Activated CD4-positive, alpha-beta memory T cell treated with anti-CD3 and anti-CD28 coated beads for 36 hours (primary cell): ENCODE measurements around the gene UBE4A. TPM values are rescaled to one million over a fixed set of nuclear protein-coding genes. Genes with fewer than 3 reads are reported as not detected.

Experiments
- CTCF ChIA-PET: fragments of 350-600 bp; sonication (Branson Sonifier 250); formaldehyde crosslinking; loops from one replicate; lab custom pipeline; 2021; ENCODE audit warnings: antibody characterized with exemption, inconsistent platforms; lab: Charles Lee
- POLR2A ChIA-PET: fragments of 350-600 bp; sonication (Branson Sonifier 250); formaldehyde crosslinking; loops from one replicate; lab custom pipeline; 2021; ENCODE audit warnings: antibody characterized with exemption; lab: Charles Lee
- DNase-seq: peaks from one replicate; pipeline ENCODE4 v3.0.0-alpha.2; 2020
- H3K27ac Mint-ChIP-seq: one replicate; pipeline ENCODE4 v1.8.0; 2021; ENCODE audit warnings: mixed read lengths
- H3K27me3 Mint-ChIP-seq: one replicate; pipeline ENCODE4 v1.8.0; 2021; ENCODE audit warnings: mixed read lengths
- H3K36me3 Mint-ChIP-seq: one replicate; pipeline ENCODE4 v1.8.0; 2021; ENCODE audit warnings: mixed read lengths
- H3K4me1 Mint-ChIP-seq: one replicate; pipeline ENCODE4 v1.8.0; 2021; ENCODE audit warnings: low read depth, mixed read lengths
- H3K4me3 Mint-ChIP-seq: one replicate; pipeline ENCODE4 v1.8.0; 2021; ENCODE audit warnings: mild to moderate bottlenecking, mixed read lengths
- H3K9me3 Mint-ChIP-seq: one replicate; pipeline ENCODE4 v1.8.0; 2021; ENCODE audit warnings: mixed read lengths
- intact Hi-C: fragments of 100-400 bp; cut with micrococcal nuclease; formaldehyde crosslinking; loops from one replicate; pipeline ENCODE4 v1.15.1; 2023
- total RNA-seq, 2 experiments: library from RNA; stranded (reverse); gene quantifications; one replicate each; pipeline ENCODE4 v1.2.3, GENCODE V29; 2021

UBE4A gene, protein sequence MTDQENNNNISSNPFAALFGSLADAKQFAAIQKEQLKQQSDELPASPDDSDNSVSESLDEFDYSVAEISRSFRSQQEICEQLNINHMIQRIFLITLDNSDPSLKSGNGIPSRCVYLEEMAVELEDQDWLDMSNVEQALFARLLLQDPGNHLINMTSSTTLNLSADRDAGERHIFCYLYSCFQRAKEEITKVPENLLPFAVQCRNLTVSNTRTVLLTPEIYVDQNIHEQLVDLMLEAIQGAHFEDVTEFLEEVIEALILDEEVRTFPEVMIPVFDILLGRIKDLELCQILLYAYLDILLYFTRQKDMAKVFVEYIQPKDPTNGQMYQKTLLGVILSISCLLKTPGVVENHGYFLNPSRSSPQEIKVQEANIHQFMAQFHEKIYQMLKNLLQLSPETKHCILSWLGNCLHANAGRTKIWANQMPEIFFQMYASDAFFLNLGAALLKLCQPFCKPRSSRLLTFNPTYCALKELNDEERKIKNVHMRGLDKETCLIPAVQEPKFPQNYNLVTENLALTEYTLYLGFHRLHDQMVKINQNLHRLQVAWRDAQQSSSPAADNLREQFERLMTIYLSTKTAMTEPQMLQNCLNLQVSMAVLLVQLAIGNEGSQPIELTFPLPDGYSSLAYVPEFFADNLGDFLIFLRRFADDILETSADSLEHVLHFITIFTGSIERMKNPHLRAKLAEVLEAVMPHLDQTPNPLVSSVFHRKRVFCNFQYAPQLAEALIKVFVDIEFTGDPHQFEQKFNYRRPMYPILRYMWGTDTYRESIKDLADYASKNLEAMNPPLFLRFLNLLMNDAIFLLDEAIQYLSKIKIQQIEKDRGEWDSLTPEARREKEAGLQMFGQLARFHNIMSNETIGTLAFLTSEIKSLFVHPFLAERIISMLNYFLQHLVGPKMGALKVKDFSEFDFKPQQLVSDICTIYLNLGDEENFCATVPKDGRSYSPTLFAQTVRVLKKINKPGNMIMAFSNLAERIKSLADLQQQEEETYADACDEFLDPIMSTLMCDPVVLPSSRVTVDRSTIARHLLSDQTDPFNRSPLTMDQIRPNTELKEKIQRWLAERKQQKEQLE
- total RNA-seq: 10 to 100 TPM; 39.1 to 40.4 TPM

DNA sequence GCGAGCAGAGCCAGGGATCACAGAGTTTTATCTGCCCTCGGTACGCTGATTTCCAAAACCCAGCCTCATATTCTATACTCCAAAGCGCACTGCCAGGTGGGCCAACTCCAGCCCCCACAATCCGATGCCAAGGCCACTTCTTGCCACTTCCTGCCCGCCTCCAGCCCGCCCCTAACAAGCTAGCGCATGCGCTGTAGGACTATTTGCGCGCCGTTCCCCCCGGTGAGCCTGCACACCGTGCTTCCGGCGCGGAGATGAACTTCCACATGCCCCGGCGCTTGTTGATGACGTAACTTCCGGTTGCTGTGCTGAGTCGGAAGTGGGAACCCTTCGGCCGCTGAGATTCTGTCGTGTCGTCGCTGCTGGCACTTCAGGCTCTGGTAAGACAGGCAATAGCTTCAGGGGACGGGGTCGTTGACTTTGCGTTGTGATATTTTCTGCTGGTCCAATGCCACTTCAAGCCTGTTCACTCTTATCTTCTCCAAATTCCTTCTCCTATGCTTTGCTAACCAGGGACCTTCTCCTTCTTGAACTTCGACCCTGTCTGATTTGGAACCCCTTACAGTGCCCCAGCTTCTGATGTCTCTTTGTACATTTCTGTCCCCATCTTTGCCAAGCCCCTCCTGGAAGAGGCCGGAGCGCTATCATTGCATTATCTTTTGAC, at the start of gene UBE4A:
UBE4A (plus strand) TSS at position 306 of the 664 bp plus-strand sequence. CDS start 5,481 bp downstream, outside the sequence.
- H3K4me3 Mint-ChIP-seq: peak within 1 kb of the TSS; percentile 96
- no peaks in the 10 kb centered on the region for H3K9me3 Mint-ChIP-seq
- peaks cover 9% of the 10 kb centered on the region for H3K36me3 Mint-ChIP-seq
- H3K27ac Mint-ChIP-seq: peak within 1 kb of the TSS; percentile 93
- peaks cover 2% of the 10 kb centered on the region for H3K27me3 Mint-ChIP-seq
- POLR2A ChIA-PET: interaction anchor here (0.7 to 1.3 kb wide), 4 partner anchors 11 to 250 kb away, joined by 3 to 4 read pairs (median 3); no protein-coding TSS in a partner anchor
- peaks cover 45% of the 10 kb centered on the region for H3K4me1 Mint-ChIP-seq
- intact Hi-C loops: loop anchor here (1.0 to 5.0 kb wide), 5 partner anchors 15 to 215 kb away; partner anchors contain the start of genes ATP5MG and CD3G
- CTCF ChIA-PET: interaction anchor here (1.1 to 2.2 kb wide), 4 partner anchors 12 to 188 kb away, joined by 3 to 11 read pairs (median 9); no protein-coding TSS in a partner anchor
- peak; percentile 99 for DNase-seq

DNA sequence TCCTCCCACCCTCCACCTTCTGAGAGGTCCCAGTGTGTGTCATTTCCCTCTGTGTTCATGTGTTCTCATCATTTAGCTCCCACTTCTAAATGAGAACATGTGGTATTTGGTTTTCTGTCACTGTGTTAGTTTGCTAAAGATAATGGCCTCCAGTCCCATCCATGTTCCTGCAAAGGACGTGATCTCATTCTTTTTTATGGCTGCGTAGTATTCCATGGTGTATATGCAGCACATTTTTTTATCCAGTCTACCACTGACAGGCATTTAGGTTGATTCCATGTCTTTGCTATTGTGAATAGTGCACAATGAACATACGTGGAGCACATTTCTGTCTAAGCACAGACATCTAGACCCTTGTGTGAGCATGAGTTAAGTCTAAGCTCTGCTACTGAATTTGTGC, 49.1 kb upstream of the UBE4A start:
- DNase-seq: no peak
- H3K36me3 Mint-ChIP-seq: peaks cover 83% of the 10 kb centered on the region
- H3K4me1 Mint-ChIP-seq: peaks cover 82% of the 10 kb centered on the region
- intact Hi-C loops: no loop called here
- H3K27me3 Mint-ChIP-seq: no peaks in the 10 kb centered on the region
- H3K9me3 Mint-ChIP-seq: peaks cover 3% of the 10 kb centered on the region
- POLR2A ChIA-PET: no interaction called here
- CTCF ChIA-PET: interaction anchor here (1.2 to 8.8 kb wide), 3 partner anchors 15 to 49 kb away, joined by 3 to 67 read pairs (median 5); no protein-coding TSS in a partner anchor
- peak overlapping the region; percentile 79 for H3K27ac Mint-ChIP-seq
- H3K4me3 Mint-ChIP-seq: no peak overlapping the region

DNA sequence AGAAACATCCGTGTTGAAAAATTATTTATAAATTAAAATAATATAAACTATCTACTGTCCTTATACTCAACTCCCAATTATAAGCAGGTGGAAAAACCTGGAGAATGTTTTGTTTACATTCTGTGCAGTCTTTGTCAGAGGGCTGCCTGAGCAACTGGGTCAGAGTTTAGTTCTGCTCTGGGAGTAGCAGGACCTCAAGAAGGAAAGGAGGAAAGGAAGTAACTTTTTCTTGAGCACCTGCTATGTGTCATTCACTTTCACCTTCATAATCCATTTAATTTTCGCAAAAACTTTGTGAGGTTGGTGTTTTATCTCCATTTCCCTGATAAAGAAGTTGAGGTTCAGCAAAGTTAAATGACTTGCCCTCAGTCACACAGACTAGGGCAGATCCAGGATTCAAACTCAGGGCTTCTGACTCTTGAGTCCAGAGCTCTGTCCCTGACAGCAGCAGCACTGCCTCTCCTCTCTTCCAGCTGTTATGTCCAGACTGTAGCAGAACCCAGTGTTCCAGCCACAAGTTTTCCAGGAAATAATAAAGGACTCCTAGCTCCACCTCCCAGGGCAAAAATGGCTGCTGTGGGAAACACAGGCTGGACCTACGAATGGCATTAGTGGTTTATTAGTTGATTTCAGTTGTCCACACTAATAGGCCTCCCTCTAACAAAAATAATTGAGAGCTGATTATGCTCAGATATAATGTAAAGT, 48.5 kb upstream of the UBE4A start:
- H3K9me3 Mint-ChIP-seq: peaks cover 3% of the 10 kb centered on the region
- ChIA-PET CTCF (interaction anchor here (0.7 to 8.8 kb wide), 5 partner anchors 15 to 323 kb away, joined by 3 to 67 read pairs (median 5); no protein-coding TSS in a partner anchor), POLR2A (no interaction called here)
- no peaks in the 10 kb centered on the region for H3K27me3 Mint-ChIP-seq
- peaks cover 84% of the 10 kb centered on the region for H3K36me3 Mint-ChIP-seq
- H3K4me1 Mint-ChIP-seq: peaks cover 86% of the 10 kb centered on the region
- no peak for DNase-seq
- peak overlapping the region; percentile 79 for H3K27ac Mint-ChIP-seq
- no peak overlapping the region for H3K4me3 Mint-ChIP-seq
- intact Hi-C loops: no loop called here

DNA sequence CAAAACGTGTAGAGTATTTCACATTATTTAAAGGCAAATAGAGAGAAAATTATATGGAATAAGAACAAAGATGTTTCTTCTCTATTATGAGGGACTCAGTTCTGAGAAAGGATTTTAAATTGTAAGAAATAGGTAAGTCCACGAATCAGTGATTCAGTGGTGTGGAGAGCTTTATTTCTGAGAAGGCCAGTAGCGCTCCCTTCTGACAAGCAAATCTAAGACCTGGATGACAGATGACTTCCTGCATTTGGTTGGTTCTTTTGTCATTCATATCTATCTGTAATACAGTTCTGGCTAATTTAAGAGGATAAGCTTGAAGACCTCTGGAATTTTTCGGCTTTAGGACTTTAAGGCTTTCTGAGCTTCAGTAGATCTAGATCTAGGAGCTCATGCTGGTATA, 47.9 kb upstream of the UBE4A start:
- Mint-ChIP-seq H3K27me3 (no peaks in the 10 kb centered on the region), H3K4me3 (no peak overlapping the region), H3K4me1 (peaks cover 89% of the 10 kb centered on the region), H3K9me3 (peaks cover 3% of the 10 kb centered on the region), H3K27ac (peak overlapping the region; percentile 79), H3K36me3 (peaks cover 85% of the 10 kb centered on the region)
- POLR2A ChIA-PET: no interaction called here
- intact Hi-C loops: no loop called here
- no peak for DNase-seq
- CTCF ChIA-PET: interaction anchor here (0.7 to 8.8 kb wide), 3 partner anchors 16 to 324 kb away, joined by 3 to 67 read pairs (median 5); no protein-coding TSS in a partner anchor

DNA sequence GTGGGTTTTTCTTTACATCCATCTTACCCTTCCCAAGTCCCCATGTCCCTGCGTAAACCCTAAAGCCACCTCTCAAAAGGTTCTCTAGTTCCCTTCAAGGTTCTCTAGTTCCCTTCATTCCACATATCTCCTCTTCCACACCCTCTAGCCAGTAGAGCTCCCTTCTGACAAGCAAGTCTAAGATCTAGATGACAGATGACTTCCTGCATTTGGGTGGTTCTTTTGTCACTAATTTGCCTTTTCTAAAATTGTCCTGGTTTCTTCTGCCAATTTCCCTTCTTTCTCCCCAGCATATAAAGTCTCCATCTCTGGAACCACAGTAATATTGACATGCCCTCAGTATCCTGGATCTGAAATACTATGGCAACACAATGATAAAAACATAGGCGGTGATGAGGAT, 47.1 kb upstream of the UBE4A start:
- POLR2A ChIA-PET: no interaction called here
- no peak for DNase-seq
- H3K4me1 Mint-ChIP-seq: peaks cover 88% of the 10 kb centered on the region
- H3K4me3 Mint-ChIP-seq: no peak overlapping the region
- peaks cover 83% of the 10 kb centered on the region for H3K36me3 Mint-ChIP-seq
- H3K27ac Mint-ChIP-seq: peak overlapping the region; percentile 82
- peaks cover 3% of the 10 kb centered on the region for H3K9me3 Mint-ChIP-seq
- intact Hi-C loops: no loop called here
- CTCF ChIA-PET: interaction anchor here (2.1 to 8.8 kb wide), 2 partner anchors 17 to 114 kb away, joined by 5 to 67 read pairs; no protein-coding TSS in a partner anchor
- H3K27me3 Mint-ChIP-seq: no peaks in the 10 kb centered on the region

DNA sequence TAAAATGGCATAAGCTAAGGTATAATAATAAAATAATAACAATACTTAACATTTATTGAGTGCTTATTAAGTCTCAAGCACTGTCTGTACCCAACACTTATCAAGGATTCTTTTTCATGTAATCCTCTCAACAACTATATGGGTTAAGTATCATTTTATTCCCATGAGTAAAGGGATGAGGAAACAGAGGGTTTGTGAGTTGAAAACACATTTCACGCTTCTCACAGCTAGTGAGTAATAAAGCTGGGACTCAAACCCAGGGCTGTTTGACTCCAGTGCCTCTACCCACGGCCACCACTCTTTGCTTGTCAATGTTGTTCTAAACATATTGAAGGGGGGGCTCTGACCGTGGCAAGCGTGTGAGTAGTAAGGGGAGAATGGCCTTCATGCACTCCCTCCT, 46.2 kb upstream of the UBE4A start:
- intact Hi-C loops: no loop called here
- Mint-ChIP-seq H3K27me3 (no peaks in the 10 kb centered on the region), H3K4me1 (peaks cover 84% of the 10 kb centered on the region), H3K9me3 (peaks cover 3% of the 10 kb centered on the region), H3K36me3 (peaks cover 75% of the 10 kb centered on the region), H3K4me3 (no peak overlapping the region), H3K27ac (no peak overlapping the region)
- no peak for DNase-seq
- ChIA-PET POLR2A (interaction anchor here (0.7 kb wide), 1 partner anchor 10 kb away, joined by 3 read pairs; no protein-coding TSS in a partner anchor), CTCF (interaction anchor here (1.3 kb wide), 1 partner anchor 18 kb away, joined by 4 read pairs; no protein-coding TSS in a partner anchor)

DNA sequence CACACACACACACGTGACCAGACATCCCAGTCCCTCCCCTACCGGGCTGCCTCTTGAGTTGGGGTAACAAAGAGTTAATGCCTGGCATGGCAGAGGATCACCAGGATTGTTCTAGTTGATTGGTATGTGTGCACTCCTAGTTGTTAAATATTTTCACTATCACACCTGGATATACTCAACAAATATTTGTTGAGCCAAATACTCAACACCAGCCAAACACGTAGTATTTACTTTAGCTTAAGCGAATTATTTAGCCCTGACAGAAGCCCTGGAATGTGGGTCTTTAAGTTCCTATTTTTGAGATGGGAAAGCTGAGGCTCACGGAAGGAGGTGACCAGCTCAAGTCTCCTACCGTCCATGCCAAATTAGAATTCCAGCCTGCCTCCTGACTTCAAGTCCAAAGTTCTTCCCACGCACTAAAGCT, 44.4 kb upstream of the UBE4A start:
- POLR2A ChIA-PET: interaction anchor here (0.6 kb wide), 1 partner anchor 74 kb away, joined by 3 read pairs; no protein-coding TSS in a partner anchor
- no peak for DNase-seq
- H3K4me1 Mint-ChIP-seq: peaks cover 86% of the 10 kb centered on the region
- H3K27me3 Mint-ChIP-seq: no peaks in the 10 kb centered on the region
- H3K27ac Mint-ChIP-seq: peak overlapping the region; percentile 84
- CTCF ChIA-PET: interaction anchor here (1.1 to 1.6 kb wide), 3 partner anchors 31 to 116 kb away, joined by 3 to 6 read pairs (median 3); no protein-coding TSS in a partner anchor
- H3K4me3 Mint-ChIP-seq: no peak overlapping the region
- peaks cover 3% of the 10 kb centered on the region for H3K9me3 Mint-ChIP-seq
- H3K36me3 Mint-ChIP-seq: peaks cover 60% of the 10 kb centered on the region
- intact Hi-C loops: no loop called here

DNA sequence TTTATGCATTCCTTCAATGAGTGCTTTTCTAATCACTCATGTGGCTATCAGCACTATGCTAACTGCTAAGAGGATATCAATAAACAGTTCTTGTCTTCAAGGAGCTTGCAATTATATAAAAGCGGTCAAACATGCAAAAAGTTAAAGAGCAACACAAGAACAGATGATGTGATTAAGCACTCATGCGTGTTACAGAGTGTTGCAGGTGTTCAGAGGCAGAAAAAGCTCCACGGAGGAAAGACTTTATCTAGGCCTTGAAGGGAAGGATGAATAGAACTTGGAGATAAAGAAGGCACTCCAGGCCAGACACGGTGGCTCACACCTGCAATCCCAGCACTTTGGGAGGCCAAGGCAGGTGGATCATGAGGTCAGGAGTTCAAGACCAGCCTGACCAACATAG, 41.3 kb upstream of the UBE4A start:
- H3K4me3 Mint-ChIP-seq: no peak overlapping the region
- CTCF ChIA-PET: interaction anchor here (1.0 kb wide), 1 partner anchor 120 kb away, joined by 3 read pairs; no protein-coding TSS in a partner anchor
- peaks cover 79% of the 10 kb centered on the region for H3K4me1 Mint-ChIP-seq
- no peak for DNase-seq
- no peaks in the 10 kb centered on the region for H3K9me3 Mint-ChIP-seq
- H3K36me3 Mint-ChIP-seq: peaks cover 35% of the 10 kb centered on the region
- POLR2A ChIA-PET: no interaction called here
- peak overlapping the region; percentile 49 for H3K27ac Mint-ChIP-seq
- H3K27me3 Mint-ChIP-seq: no peaks in the 10 kb centered on the region
- intact Hi-C loops: no loop called here

DNA sequence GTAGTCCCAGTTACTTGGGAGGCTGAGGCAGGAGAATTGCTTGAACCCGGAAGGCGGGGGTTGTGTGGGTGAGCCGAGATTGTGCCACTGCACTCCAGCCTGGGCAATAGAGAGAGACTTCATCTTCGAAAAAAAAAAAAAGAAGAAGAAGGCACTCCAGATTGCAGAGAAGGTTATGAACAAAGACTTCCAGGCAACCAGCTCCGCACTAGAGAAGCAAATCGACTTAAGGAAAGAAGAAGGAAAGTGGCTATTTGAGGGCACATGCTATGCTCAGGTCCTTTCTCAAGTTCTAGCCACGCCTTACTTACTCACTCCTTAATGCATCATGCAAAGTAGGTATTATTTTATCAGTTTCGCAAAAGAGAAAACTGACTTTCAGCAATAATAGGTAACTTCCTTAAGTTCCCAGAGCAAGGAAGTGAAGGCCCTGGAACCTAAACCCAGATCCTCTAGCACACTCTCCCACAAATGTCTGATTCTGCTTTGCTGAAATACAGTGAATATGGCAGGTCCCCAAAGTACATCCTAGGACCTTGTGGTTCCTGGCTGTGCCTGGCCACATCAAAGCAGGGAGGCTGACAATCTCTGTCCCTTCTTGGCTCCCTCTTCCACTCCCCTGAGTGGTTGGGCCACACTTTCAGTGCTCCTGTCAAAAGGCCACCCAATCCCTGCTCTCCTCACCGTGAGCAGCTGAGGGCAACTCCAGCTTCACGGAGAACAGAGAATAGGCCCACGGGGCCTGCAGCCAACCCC, 40.6 kb upstream of the UBE4A start:
- Mint-ChIP-seq H3K4me3 (no peak overlapping the region), H3K36me3 (peaks cover 34% of the 10 kb centered on the region), H3K4me1 (peaks cover 76% of the 10 kb centered on the region), H3K27me3 (no peaks in the 10 kb centered on the region), H3K27ac (peak overlapping the region; percentile 19), H3K9me3 (no peaks in the 10 kb centered on the region)
- ChIA-PET POLR2A (interaction anchor here (1.0 kb wide), 1 partner anchor 14 kb away, joined by 3 read pairs; the partner anchor contains the start of gene CD3E), CTCF (interaction anchor here (1.0 kb wide), 1 partner anchor 121 kb away, joined by 3 read pairs; no protein-coding TSS in a partner anchor)
- no peak for DNase-seq
- intact Hi-C loops: no loop called here

DNA sequence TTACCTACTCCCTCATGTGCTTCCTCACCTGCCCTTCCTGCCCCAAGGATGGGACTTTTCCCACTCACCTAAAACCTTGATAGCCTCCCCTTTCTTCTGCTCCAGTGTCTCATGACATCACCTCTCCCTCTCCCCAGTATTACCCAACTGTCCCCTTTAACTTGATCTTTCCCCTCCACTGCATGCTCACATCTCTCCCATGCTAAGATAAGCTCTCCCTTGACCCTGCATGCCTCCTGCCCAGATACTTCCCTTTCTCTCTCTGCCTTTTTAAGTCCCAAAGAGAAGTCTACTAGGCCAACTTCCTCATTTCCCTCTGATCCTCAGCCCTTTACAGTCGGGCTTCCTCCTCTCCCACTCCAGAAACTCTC, 40.1 kb upstream of the UBE4A start:
- Mint-ChIP-seq H3K4me3 (no peak overlapping the region), H3K9me3 (no peaks in the 10 kb centered on the region), H3K36me3 (peaks cover 28% of the 10 kb centered on the region), H3K27ac (peak overlapping the region; percentile 19), H3K4me1 (peaks cover 71% of the 10 kb centered on the region), H3K27me3 (no peaks in the 10 kb centered on the region)
- CTCF ChIA-PET: no interaction called here
- intact Hi-C loops: no loop called here
- no peak for DNase-seq
- POLR2A ChIA-PET: interaction anchor here (1.0 kb wide), 1 partner anchor 15 kb away, joined by 3 read pairs; the partner anchor contains the start of gene CD3E
